OCI-LY3 (cell line): Measurements from ENCODE around the gene TBX2.

Experiments used
- EZH2phosphoT487 ChIP-seq: fragments of 200-600 bp; shearing (Covaris generic); IDR thresholded peaks from 2 replicates; pipeline ENCODE4 v1.6.1; 2018; ENCODE audit warnings: antibody characterized with exemption, mixed run types, low read depth
- TF ChIP-seq, protein P1 (sequence below): fragments of 200-600, 300-600 bp; sonication (generic); IDR thresholded peaks from 2 replicates; pipeline ENCODE4 v1.5.1; 2014; ENCODE audit warnings: antibody characterized with exemption, low read length, low read depth

DNA sequence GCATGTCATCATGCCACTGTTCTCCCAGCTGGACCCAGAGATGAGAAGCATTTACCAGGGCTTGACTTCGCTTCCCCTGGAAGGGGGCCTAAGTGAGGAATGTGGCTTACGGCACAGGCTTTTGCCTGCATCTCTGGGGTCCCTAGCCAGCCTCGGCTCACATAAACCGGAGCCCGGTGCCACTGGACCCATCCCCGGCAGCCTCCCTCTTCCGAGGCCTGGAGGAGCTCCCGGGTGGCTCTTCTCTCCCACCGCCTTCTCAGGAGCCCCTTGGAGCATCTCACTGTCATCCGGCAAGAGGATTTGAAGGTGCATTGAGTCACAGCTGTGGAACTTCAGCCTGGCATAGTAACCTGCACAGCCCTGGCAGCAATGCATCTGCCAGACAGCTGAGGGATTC lies 29.9 kb upstream of the TBX2 start:
- TF ChIP-seq, protein P1, sequence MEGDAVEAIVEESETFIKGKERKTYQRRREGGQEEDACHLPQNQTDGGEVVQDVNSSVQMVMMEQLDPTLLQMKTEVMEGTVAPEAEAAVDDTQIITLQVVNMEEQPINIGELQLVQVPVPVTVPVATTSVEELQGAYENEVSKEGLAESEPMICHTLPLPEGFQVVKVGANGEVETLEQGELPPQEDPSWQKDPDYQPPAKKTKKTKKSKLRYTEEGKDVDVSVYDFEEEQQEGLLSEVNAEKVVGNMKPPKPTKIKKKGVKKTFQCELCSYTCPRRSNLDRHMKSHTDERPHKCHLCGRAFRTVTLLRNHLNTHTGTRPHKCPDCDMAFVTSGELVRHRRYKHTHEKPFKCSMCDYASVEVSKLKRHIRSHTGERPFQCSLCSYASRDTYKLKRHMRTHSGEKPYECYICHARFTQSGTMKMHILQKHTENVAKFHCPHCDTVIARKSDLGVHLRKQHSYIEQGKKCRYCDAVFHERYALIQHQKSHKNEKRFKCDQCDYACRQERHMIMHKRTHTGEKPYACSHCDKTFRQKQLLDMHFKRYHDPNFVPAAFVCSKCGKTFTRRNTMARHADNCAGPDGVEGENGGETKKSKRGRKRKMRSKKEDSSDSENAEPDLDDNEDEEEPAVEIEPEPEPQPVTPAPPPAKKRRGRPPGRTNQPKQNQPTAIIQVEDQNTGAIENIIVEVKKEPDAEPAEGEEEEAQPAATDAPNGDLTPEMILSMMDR: no peak
- TF ChIP-seq EZH2phosphoT487: no peak
